ENCODE results near the gene TMPRSS3.
A peak's percentile ranks its signal among the peaks of the same experiment; 100 is the strongest.

TMPRSS3 gene

GRCh38 chr21:42384989-42385388 is 10.9 kb downstream of the TMPRSS3 start:
- TF ChIP-seq GATA1 (IDR thresholded peaks at IDR 0.05; ENCODE audit: low read depth, low read length) = no peak
- TF ChIP-seq POLR2A (IDR thresholded peaks at IDR 0.05; ENCODE audit: low read length) = no peak
- DNase-seq = no peak

GRCh38 chr21:42384156-42384945 is 11.5 kb downstream of the TMPRSS3 start:
- TF ChIP-seq POLR2A (IDR thresholded peaks at IDR 0.05; ENCODE audit: low read length) (no peak), GATA1 (IDR thresholded peaks at IDR 0.05; ENCODE audit: low read depth, low read length) (no peak)
- no peak for DNase-seq

- no peak for DNase-seq
- TF ChIP-seq POLR2A (IDR thresholded peaks at IDR 0.05; ENCODE audit: low read length) (no peak), GATA1 (IDR thresholded peaks at IDR 0.05; ENCODE audit: low read depth, low read length) (no peak)
Measured at GRCh38 chr21:42383331-42383730, 12.5 kb downstream of the TMPRSS3 start.

GRCh38 chr21:42382915-42383314 is 12.9 kb downstream of the TMPRSS3 start:
- no peak for TF ChIP-seq GATA1 (IDR thresholded peaks at IDR 0.05; ENCODE audit: low read depth, low read length)
- no peak for TF ChIP-seq POLR2A (IDR thresholded peaks at IDR 0.05; ENCODE audit: low read length)
- DNase-seq = no peak

GRCh38 chr21:42381347-42381984 is 14.4 kb downstream of the TMPRSS3 start:
- DNase-seq = peak; percentile 17 to 31
- TF ChIP-seq GATA1 (IDR thresholded peaks at IDR 0.05; ENCODE audit: low read depth, low read length) (no peak), POLR2A (IDR thresholded peaks at IDR 0.05; ENCODE audit: low read length) (no peak)

- TF ChIP-seq GATA1 (IDR thresholded peaks at IDR 0.05; ENCODE audit: low read depth, low read length) = no peak
- no peak for TF ChIP-seq POLR2A (IDR thresholded peaks at IDR 0.05; ENCODE audit: low read length)
- no peak for DNase-seq
Measured at GRCh38 chr21:42379426-42380215, 16.2 kb downstream of the TMPRSS3 start.

- TF ChIP-seq GATA1 (IDR thresholded peaks at IDR 0.05; ENCODE audit: low read depth, low read length) = no peak
- no peak for TF ChIP-seq POLR2A (IDR thresholded peaks at IDR 0.05; ENCODE audit: low read length)
Measured at GRCh38 chr21:42378418-42378817, 17.4 kb downstream of the TMPRSS3 start.

GRCh38 chr21:42377951-42378340 is 17.9 kb downstream of the TMPRSS3 start:
- no peak for DNase-seq
- TF ChIP-seq POLR2A (IDR thresholded peaks at IDR 0.05; ENCODE audit: low read length) (no peak), GATA1 (IDR thresholded peaks at IDR 0.05; ENCODE audit: low read depth, low read length) (no peak)

More at GRCh38 chr21:42378418-42378817, 17.4 kb downstream of the TMPRSS3 start:
- DNase-seq = no peak

- no peak for TF ChIP-seq POLR2A (IDR thresholded peaks at IDR 0.05; ENCODE audit: low read length)
- TF ChIP-seq GATA1 (IDR thresholded peaks at IDR 0.05; ENCODE audit: low read depth, low read length) = no peak
- no peak for DNase-seq
Measured at GRCh38 chr21:42377211-42377950, 18.5 kb downstream of the TMPRSS3 start.

- TF ChIP-seq GATA1 (IDR thresholded peaks at IDR 0.05; ENCODE audit: low read depth, low read length) (no peak), POLR2A (IDR thresholded peaks at IDR 0.05; ENCODE audit: low read length) (no peak)
- peak; percentile 43 to 61 for DNase-seq
Measured at GRCh38 chr21:42376338-42376982, 19.4 kb downstream of the TMPRSS3 start.

- DNase-seq = no peak
- no peak for TF ChIP-seq POLR2A (IDR thresholded peaks at IDR 0.05; ENCODE audit: low read length)
Measured at GRCh38 chr21:42375966-42376337, 19.9 kb downstream of the TMPRSS3 start.

- DNase-seq = no peak
- TF ChIP-seq GATA1 (IDR thresholded peaks at IDR 0.05; ENCODE audit: low read depth, low read length) = no peak
- TF ChIP-seq POLR2A (IDR thresholded peaks at IDR 0.05; ENCODE audit: low read length) = no peak
Measured at GRCh38 chr21:42375506-42375905, 20.3 kb downstream of the TMPRSS3 start.

- no peak for TF ChIP-seq POLR2A (IDR thresholded peaks at IDR 0.05; ENCODE audit: low read length)
- no peak for TF ChIP-seq GATA1 (IDR thresholded peaks at IDR 0.05; ENCODE audit: low read depth, low read length)
- no peak for DNase-seq
Measured at GRCh38 chr21:42374864-42375499, 20.9 kb downstream of the TMPRSS3 start.

Measured in erythroblast (primary cell).